ENCODE results near the gene KCNG4. TPM values are rescaled to one million over a fixed set of nuclear protein-coding genes. Genes with fewer than 3 reads are reported as not detected.

Gene KCNG4
- total and polyA plus RNA-seq, 2 donors (not counting 1 experiment from before 2014, with no cell fraction given): not detected

- H3K36me3 ChIP-seq (ENCODE audit: control insufficient read depth, insufficient read depth, low read length): no peaks in the 10 kb centered on the region
- no peak overlapping the region for H3K4me3 ChIP-seq (replicated peaks in 1 of 4; ENCODE audit: control extremely low read depth in 1 of 4, insufficient read depth in 1 of 4, low read depth in 3 of 4, low read length in 4 of 4)
- no peak for DNase-seq (ENCODE audit: low read depth in 2 of 2)
- no peak overlapping the region for H3K4me2 ChIP-seq (ENCODE audit: extremely low read depth, insufficient read depth, low read length)
- no peak overlapping the region for H2AFZ ChIP-seq (ENCODE audit: low read length)
- no peaks in the 10 kb centered on the region for H3K9me3 ChIP-seq (ENCODE audit: control insufficient read depth, insufficient read depth, low read depth, low read length)
- H3K79me2 ChIP-seq (ENCODE audit: control insufficient read depth, insufficient read depth, low read length): no peaks in the 10 kb centered on the region
- peaks cover 5% of the 10 kb centered on the region for H3K27me3 ChIP-seq (ENCODE audit: control insufficient read depth, insufficient read depth, low read length)
- no peaks in the 10 kb centered on the region for H3K4me1 ChIP-seq (ENCODE audit: control insufficient read depth, extremely low read depth, insufficient read depth, low read length)
- H4K20me1 ChIP-seq (ENCODE audit: control insufficient read depth, extremely low read depth, insufficient read depth, low read length): no peaks in the 10 kb centered on the region
- H3K9ac ChIP-seq (ENCODE audit: insufficient read depth, low read length): no peak overlapping the region
- no peak overlapping the region for H3K27ac ChIP-seq (ENCODE audit: insufficient read depth, low read length)
- no peak for TF ChIP-seq EZH2 (IDR thresholded peaks at IDR 0.05; ENCODE audit: low read length, missing control alignments)
- TF ChIP-seq, protein P1, sequence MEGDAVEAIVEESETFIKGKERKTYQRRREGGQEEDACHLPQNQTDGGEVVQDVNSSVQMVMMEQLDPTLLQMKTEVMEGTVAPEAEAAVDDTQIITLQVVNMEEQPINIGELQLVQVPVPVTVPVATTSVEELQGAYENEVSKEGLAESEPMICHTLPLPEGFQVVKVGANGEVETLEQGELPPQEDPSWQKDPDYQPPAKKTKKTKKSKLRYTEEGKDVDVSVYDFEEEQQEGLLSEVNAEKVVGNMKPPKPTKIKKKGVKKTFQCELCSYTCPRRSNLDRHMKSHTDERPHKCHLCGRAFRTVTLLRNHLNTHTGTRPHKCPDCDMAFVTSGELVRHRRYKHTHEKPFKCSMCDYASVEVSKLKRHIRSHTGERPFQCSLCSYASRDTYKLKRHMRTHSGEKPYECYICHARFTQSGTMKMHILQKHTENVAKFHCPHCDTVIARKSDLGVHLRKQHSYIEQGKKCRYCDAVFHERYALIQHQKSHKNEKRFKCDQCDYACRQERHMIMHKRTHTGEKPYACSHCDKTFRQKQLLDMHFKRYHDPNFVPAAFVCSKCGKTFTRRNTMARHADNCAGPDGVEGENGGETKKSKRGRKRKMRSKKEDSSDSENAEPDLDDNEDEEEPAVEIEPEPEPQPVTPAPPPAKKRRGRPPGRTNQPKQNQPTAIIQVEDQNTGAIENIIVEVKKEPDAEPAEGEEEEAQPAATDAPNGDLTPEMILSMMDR (conservative IDR thresholded peaks at IDR 0.05 in 1 of 2, IDR thresholded peaks at IDR 0.05 in 1 of 2; ENCODE audit: low read depth in 1 of 2, low read length in 2 of 2): no peak
Observed at GRCh38 chr16:84259691-84260090, 19.9 kb upstream of the KCNG4 start.

- no peak overlapping the region for H3K4me2 ChIP-seq (ENCODE audit: extremely low read depth, insufficient read depth, low read length)
- H3K36me3 ChIP-seq (ENCODE audit: control insufficient read depth, insufficient read depth, low read length): no peaks in the 10 kb centered on the region
- H2AFZ ChIP-seq (ENCODE audit: low read length): no peak overlapping the region
- no peak overlapping the region for H3K9ac ChIP-seq (ENCODE audit: insufficient read depth, low read length)
- no peak overlapping the region for H3K27ac ChIP-seq (ENCODE audit: insufficient read depth, low read length)
- no peaks in the 10 kb centered on the region for H4K20me1 ChIP-seq (ENCODE audit: control insufficient read depth, extremely low read depth, insufficient read depth, low read length)
- no peaks in the 10 kb centered on the region for H3K4me1 ChIP-seq (ENCODE audit: control insufficient read depth, extremely low read depth, insufficient read depth, low read length)
- no peak for TF ChIP-seq EZH2 (IDR thresholded peaks at IDR 0.05; ENCODE audit: low read length, missing control alignments)
- TF ChIP-seq, protein P1 (conservative IDR thresholded peaks at IDR 0.05 in 1 of 2, IDR thresholded peaks at IDR 0.05 in 1 of 2; ENCODE audit: low read depth in 1 of 2, low read length in 2 of 2): no peak
- H3K79me2 ChIP-seq (ENCODE audit: control insufficient read depth, insufficient read depth, low read length): no peaks in the 10 kb centered on the region
- no peak for DNase-seq (ENCODE audit: low read depth in 2 of 2)
- no peaks in the 10 kb centered on the region for H3K9me3 ChIP-seq (ENCODE audit: control insufficient read depth, insufficient read depth, low read depth, low read length)
- H3K27me3 ChIP-seq (ENCODE audit: control insufficient read depth, insufficient read depth, low read length): peaks cover 5% of the 10 kb centered on the region
- no peak overlapping the region for H3K4me3 ChIP-seq (replicated peaks in 1 of 4; ENCODE audit: control extremely low read depth in 1 of 4, insufficient read depth in 1 of 4, low read depth in 3 of 4, low read length in 4 of 4)
Observed at GRCh38 chr16:84258266-84258665, 18.5 kb upstream of the KCNG4 start.

GRCh38 chr16:84255050-84255810 is 15.4 kb upstream of the KCNG4 start:
- H3K4me2 ChIP-seq (ENCODE audit: extremely low read depth, insufficient read depth, low read length): no peak overlapping the region
- H3K9me3 ChIP-seq (ENCODE audit: control insufficient read depth, insufficient read depth, low read depth, low read length): no peaks in the 10 kb centered on the region
- TF ChIP-seq EZH2 (IDR thresholded peaks at IDR 0.05; ENCODE audit: low read length, missing control alignments): no peak
- TF ChIP-seq, protein P1 (conservative IDR thresholded peaks at IDR 0.05 in 1 of 2, IDR thresholded peaks at IDR 0.05 in 1 of 2; ENCODE audit: low read depth in 1 of 2, low read length in 2 of 2): no peak
- no peaks in the 10 kb centered on the region for H3K4me1 ChIP-seq (ENCODE audit: control insufficient read depth, extremely low read depth, insufficient read depth, low read length)
- H2AFZ ChIP-seq (ENCODE audit: low read length): no peak overlapping the region
- H3K4me3 ChIP-seq (replicated peaks in 1 of 4; ENCODE audit: control extremely low read depth in 1 of 4, insufficient read depth in 1 of 4, low read depth in 3 of 4, low read length in 4 of 4): no peak overlapping the region
- no peak overlapping the region for H3K27ac ChIP-seq (ENCODE audit: insufficient read depth, low read length)
- H3K27me3 ChIP-seq (ENCODE audit: control insufficient read depth, insufficient read depth, low read length): peaks cover 20% of the 10 kb centered on the region
- H3K9ac ChIP-seq (ENCODE audit: insufficient read depth, low read length): no peak overlapping the region
- no peak for DNase-seq (ENCODE audit: low read depth in 2 of 2)
- no peaks in the 10 kb centered on the region for H3K36me3 ChIP-seq (ENCODE audit: control insufficient read depth, insufficient read depth, low read length)
- H3K79me2 ChIP-seq (ENCODE audit: control insufficient read depth, insufficient read depth, low read length): no peaks in the 10 kb centered on the region
- no peaks in the 10 kb centered on the region for H4K20me1 ChIP-seq (ENCODE audit: control insufficient read depth, extremely low read depth, insufficient read depth, low read length)

Data from fibroblast of lung (primary cell).